CD14-positive monocyte (primary cell): Measurements from ENCODE around the gene CDC42EP4. TPM values are rescaled to one million over a fixed set of nuclear protein-coding genes. Genes with fewer than 3 reads are reported as not detected.

Experiments
- DNase-seq, 3 donors: peaks; one replicate each; pipeline ENCODE4 v3.0.0-alpha.2; 2011 to 2022
- H2AFZ ChIP-seq: 2 replicates; pipeline ENCODE4 v1.6.0; 2012; ENCODE audit warnings: mild to moderate bottlenecking, low read depth, low read length, inconsistent platforms; ENCODE audit not compliant: insufficient read depth, poor library complexity, severe bottlenecking
- H3K27ac ChIP-seq, 2 donors: 1 replicate in 1 of 2; 2 replicates in 1 of 2; pipeline ENCODE4 v1.5.1; 2012 to 2013; ENCODE audit warnings: low read length in 2 of 2, control low read depth in 1 of 2, inconsistent platforms in 1 of 2, low read depth in 1 of 2, mild to moderate bottlenecking in 1 of 2
- H3K27me3 ChIP-seq, 2 donors: one replicate each; pipeline versions ENCODE4 v1.6.0 to v1.6.1; 2011 to 2013; ENCODE audit warnings: low read length in 2 of 2; ENCODE audit not compliant: control insufficient read depth in 2 of 2, insufficient read depth in 2 of 2
- H3K36me3 ChIP-seq, 2 donors: replicated peaks in 1 of 2; 1 replicate in 1 of 2; 2 replicates in 1 of 2; pipeline versions ENCODE4 v1.5.1 to v1.6.1; 2012 to 2013; ENCODE audit warnings: low read length in 2 of 2, control low read depth in 1 of 2, inconsistent platforms in 1 of 2, mild to moderate bottlenecking in 1 of 2; ENCODE audit not compliant: insufficient read depth in 2 of 2, control insufficient read depth in 1 of 2
- H3K4me1 ChIP-seq, 2 donors: 1 replicate in 1 of 2; 2 replicates in 1 of 2; pipeline versions ENCODE4 v1.5.1 to v1.6.1; 2012 to 2013; ENCODE audit warnings: low read length in 2 of 2, control low read depth in 1 of 2, inconsistent platforms in 1 of 2, mild to moderate bottlenecking in 1 of 2, moderate library complexity in 1 of 2; ENCODE audit not compliant: insufficient read depth in 2 of 2, control insufficient read depth in 1 of 2
- H3K4me2 ChIP-seq: replicated peaks from 2 replicates; pipeline ENCODE3; 2012; ENCODE audit warnings: low read length, moderate library complexity, mild to moderate bottlenecking; ENCODE audit not compliant: poor library complexity, severe bottlenecking; ENCODE audit errors: extremely low read depth
- H3K4me3 ChIP-seq, 3 experiments: fragments of 200-600 bp in 1 of 3; sonication (generic) in 1 of 3; replicated peaks in 1 of 3; 1 replicate in 2 of 3; 2 replicates in 1 of 3; pipeline ENCODE4 v1.5.1; 2011 to 2013; ENCODE audit warnings: low read length in 3 of 3, mild to moderate bottlenecking in 3 of 3, control low read depth in 2 of 3, low read depth in 2 of 3, inconsistent platforms in 1 of 3, moderate library complexity in 1 of 3
- H3K79me2 ChIP-seq: 2 replicates; pipeline ENCODE4 v1.6.0; 2012; ENCODE audit warnings: mild to moderate bottlenecking, control low read depth, inconsistent platforms, low read length, moderate library complexity; ENCODE audit not compliant: insufficient read depth
- H3K9ac ChIP-seq: 2 replicates; pipeline ENCODE4 v1.6.0; 2017; ENCODE audit warnings: low read length, mild to moderate bottlenecking; ENCODE audit not compliant: insufficient read depth, poor library complexity, severe bottlenecking
- H3K9me3 ChIP-seq, 2 donors: replicated peaks in 1 of 2; 1 replicate in 1 of 2; 2 replicates in 1 of 2; pipeline versions ENCODE4 v1.5.1 to v1.6.1; 2012 to 2013; ENCODE audit warnings: low read length in 2 of 2, control low read depth in 1 of 2; ENCODE audit not compliant: control insufficient read depth in 1 of 2, insufficient read depth in 1 of 2
- H4K20me1 ChIP-seq: 2 replicates; pipeline ENCODE4 v1.6.0; 2012; ENCODE audit warnings: mild to moderate bottlenecking, low read length, control low read depth, moderate library complexity; ENCODE audit not compliant: insufficient read depth
- H3K27ac Mint-ChIP-seq, 7 donors: one replicate each; pipeline ENCODE4 v1.8.0; 2020; ENCODE audit warnings: mild to moderate bottlenecking in 7 of 7, mixed read lengths in 7 of 7, moderate library complexity in 6 of 7, inconsistent platforms in 2 of 7
- H3K27me3 Mint-ChIP-seq, 3 donors: one replicate each; pipeline ENCODE4 v1.8.0; 2021 to 2022; ENCODE audit warnings: low read depth in 3 of 3, mild to moderate bottlenecking in 3 of 3, mixed read lengths in 3 of 3, moderate library complexity in 3 of 3, inconsistent platforms in 1 of 3
- H3K36me3 Mint-ChIP-seq, 2 donors: one replicate each; pipeline ENCODE4 v1.8.0; 2020; ENCODE audit warnings: mixed read lengths in 2 of 2, inconsistent platforms in 1 of 2, mild to moderate bottlenecking in 1 of 2
- H3K4me1 Mint-ChIP-seq: one replicate; pipeline ENCODE4 v1.8.0; 2020; ENCODE audit warnings: mild to moderate bottlenecking, mixed read lengths
- H3K4me3 Mint-ChIP-seq, 2 donors: one replicate each; pipeline ENCODE4 v1.8.0; 2020; ENCODE audit warnings: mild to moderate bottlenecking in 2 of 2, mixed read lengths in 2 of 2, moderate library complexity in 1 of 2
- H3K9me3 Mint-ChIP-seq, 7 donors: one replicate each; pipeline ENCODE4 v1.8.0; 2020 to 2022; ENCODE audit warnings: mixed read lengths in 7 of 7, mild to moderate bottlenecking in 6 of 7, moderate library complexity in 6 of 7, inconsistent platforms in 2 of 7
- CTCF ChIP-seq: fragments of 200-600 bp; IDR thresholded peaks from one replicate; pipeline ENCODE4 v1.8.0; 2022; ENCODE audit warnings: antibody characterized with exemption, mild to moderate bottlenecking
- WGBS: methylation state at CpG from one replicate; pipeline ENCODE4 v1.1.5; 2013; ENCODE audit warnings: missing lambda C conversion rate; ENCODE audit not compliant: insufficient coverage; 5-methylcytosine and 5-hydroxymethylcytosine counted together
- intact Hi-C, 2 donors: fragments of 100-400 bp; cut with micrococcal nuclease; formaldehyde crosslinking; loops; one replicate each; pipeline versions ENCODE4 v1.15.0 to v1.15.1; 2023
- polyA plus RNA-seq, 3 donors: library from polyadenylated mRNA; depleted of rRNA in 1 of 3; unstranded in 2 of 3; stranded (reverse) in 1 of 3; fragments of 300-500 nt in 2 of 3; fragments of >200 nt in 1 of 3; fragmentation: Illumina TruSeq in 2 of 3; gene quantifications; 1 replicate in 2 of 3; 2 replicates in 1 of 3; pipeline ENCODE4 v1.2.3, GENCODE V29; 2012 to 2021

Gene CDC42EP4
- polyA plus RNA-seq, 3 donors = 6.4 to 12.7 (median 6.6) TPM

GRCh38 chr17:73247726-73248125 is 64.1 kb downstream of the CDC42EP4 start:
- 86% methylated on average over 1 of the region's 2 CpGs for WGBS

GRCh38 chr17:73240561-73240960 is 71.2 kb downstream of the CDC42EP4 start:
- H4K20me1 ChIP-seq = no peaks in the 10 kb centered on the region
- H3K4me1 Mint-ChIP-seq = peaks cover 17% of the 10 kb centered on the region
- no peaks in the 10 kb centered on the region for H3K9me3 ChIP-seq
- no peak for TF ChIP-seq CTCF
- no peaks in the 10 kb centered on the region for H3K4me1 ChIP-seq
- no peak overlapping the region for H3K4me3 ChIP-seq
- H3K9ac ChIP-seq = no peak overlapping the region
- 50% methylated on average over 1 of the region's 2 CpGs for WGBS
- no peak overlapping the region for H3K4me2 ChIP-seq
- no peak overlapping the region for H3K27ac ChIP-seq
- DNase-seq = no peak
- H3K4me3 Mint-ChIP-seq = no peak overlapping the region
- H3K9me3 Mint-ChIP-seq = no peaks in the 10 kb centered on the region
- H3K27ac Mint-ChIP-seq = no peak overlapping the region
- intact Hi-C loops = no loop called here
- peaks cover 31 to 79% of the 10 kb centered on the region in 2 donors for H3K36me3 ChIP-seq
- H3K27me3 Mint-ChIP-seq = no peaks in the 10 kb centered on the region
- no peak overlapping the region for H2AFZ ChIP-seq
- no peaks in the 10 kb centered on the region for H3K27me3 ChIP-seq
- H3K36me3 Mint-ChIP-seq = peaks cover 47 to 79% of the 10 kb centered on the region in 2 donors
- H3K79me2 ChIP-seq = no peaks in the 10 kb centered on the region

More at GRCh38 chr17:73247726-73248125, 64.1 kb downstream of the CDC42EP4 start:
- Mint-ChIP-seq H3K4me3 (no peak overlapping the region), H3K36me3 (peaks cover 38 to 41% of the 10 kb centered on the region in 2 donors), H3K27ac (no peak overlapping the region), H3K9me3 (no peaks in the 10 kb centered on the region), H3K4me1 (no peaks in the 10 kb centered on the region), H3K27me3 (peaks cover 0 to 6% (median 1%) of the 10 kb centered on the region in 3 donors)
- no peak overlapping the region for H3K4me2 ChIP-seq
- no peak overlapping the region for H3K9ac ChIP-seq
- DNase-seq = no peak
- H2AFZ ChIP-seq = no peak overlapping the region
- no peaks in the 10 kb centered on the region for H3K9me3 ChIP-seq
- peaks cover 20 to 59% of the 10 kb centered on the region in 2 donors for H3K36me3 ChIP-seq
- no peaks in the 10 kb centered on the region for H3K79me2 ChIP-seq
- no peaks in the 10 kb centered on the region for H3K27me3 ChIP-seq
- no peaks in the 10 kb centered on the region for H3K4me1 ChIP-seq
- intact Hi-C loops = no loop called here
- no peak overlapping the region for H3K4me3 ChIP-seq
- H3K27ac ChIP-seq = no peak overlapping the region
- no peak for TF ChIP-seq CTCF
- no peaks in the 10 kb centered on the region for H4K20me1 ChIP-seq
